Lower leg skin (tissue), 4 donors: Measurements from ENCODE around the gene RAPGEF4. TPM values are rescaled to one million over a fixed set of nuclear protein-coding genes. Genes with fewer than 3 reads are reported as not detected.

Experiments
- DNase-seq, 2 donors: peaks; one replicate each; pipeline ENCODE4 v3.0.0-alpha.2; 2019; ENCODE audit warnings: low spot score in 2 of 2
- H3K4me3 ChIP-seq: fragments of 200-600 bp; sonication (generic); 2 replicates; pipeline ENCODE4 v1.5.1; 2017; ENCODE audit warnings: mild to moderate bottlenecking, low read depth; ENCODE audit not compliant: poor library complexity, severe bottlenecking
- CTCF ChIP-seq, 3 donors: fragments of 450-650 bp; IDR thresholded peaks; one replicate each; pipeline ENCODE4 v1.5.1; 2016; ENCODE audit warnings: antibody characterized with exemption in 3 of 3, mild to moderate bottlenecking in 3 of 3, moderate library complexity in 2 of 3
- POLR2A ChIP-seq, 2 donors: fragments of 450-650 bp; IDR thresholded peaks; one replicate each; pipeline ENCODE4 v1.6.1; 2016 to 2017; ENCODE audit warnings: antibody characterized with exemption in 2 of 2, mild to moderate bottlenecking in 1 of 2, moderate library complexity in 1 of 2
- WGBS, 2 donors: methylation state at CpG; one replicate each; pipeline ENCODE4 v1.1.5; 2018; 5-methylcytosine and 5-hydroxymethylcytosine counted together
- intact Hi-C: fragments of 100-400 bp; cut with DNase I; formaldehyde crosslinking; loops from one replicate; pipeline ENCODE4 v1.15.0; 2023; ENCODE audit warnings: low total_unique reads
- total RNA-seq, 4 donors: library from RNA; depleted of rRNA; stranded (reverse); fragments of >200 nt; gene quantifications; one replicate each; pipeline ENCODE4 v1.1.0, GENCODE V29; 2016

RAPGEF4 gene
- total RNA-seq, 4 donors from 2014 or later: 15.5 to 25.8 (median 25.0) TPM

DNA sequence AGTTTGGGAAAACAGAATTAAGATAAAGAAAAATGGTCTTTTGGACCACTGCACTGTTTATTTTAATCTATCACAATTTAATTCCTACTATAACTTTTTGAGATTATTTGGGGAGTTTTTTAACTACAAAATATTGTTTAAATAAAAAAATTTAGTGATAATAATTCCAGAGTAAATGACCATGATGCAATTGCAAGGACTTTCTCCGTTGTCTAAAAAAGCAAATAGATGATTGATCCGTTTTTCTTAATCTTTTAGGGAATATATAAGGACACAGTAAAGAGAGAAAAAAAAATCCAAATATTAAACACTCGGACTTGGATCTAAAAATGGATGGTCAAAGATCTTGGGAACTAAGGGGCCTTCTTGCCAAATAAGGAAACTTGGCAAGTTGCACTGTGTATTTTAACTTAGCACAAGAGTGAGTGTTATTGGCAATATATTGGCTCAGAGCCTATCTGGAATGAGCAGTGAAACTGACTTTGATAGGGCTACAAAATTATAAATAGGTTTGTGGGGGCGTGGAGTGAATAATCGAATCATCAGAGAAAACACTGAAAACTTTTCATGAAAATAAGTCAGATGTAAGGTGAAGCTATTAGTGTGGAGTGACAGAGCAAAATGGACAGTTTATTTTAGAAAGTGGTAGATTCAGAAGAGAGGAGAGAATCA is 342.0 kb downstream of the RAPGEF4 start:
- TF ChIP-seq CTCF (IDR thresholded peaks at IDR 0.05): no peak
- no peak for TF ChIP-seq POLR2A (IDR thresholded peaks at IDR 0.05)
- no peak for DNase-seq
- H3K4me3 ChIP-seq: no peak overlapping the region
- intact Hi-C loops: no loop called here
- WGBS, 2 donors: 53 to 57% methylated on average over 5 of the region's 5 CpGs

DNA sequence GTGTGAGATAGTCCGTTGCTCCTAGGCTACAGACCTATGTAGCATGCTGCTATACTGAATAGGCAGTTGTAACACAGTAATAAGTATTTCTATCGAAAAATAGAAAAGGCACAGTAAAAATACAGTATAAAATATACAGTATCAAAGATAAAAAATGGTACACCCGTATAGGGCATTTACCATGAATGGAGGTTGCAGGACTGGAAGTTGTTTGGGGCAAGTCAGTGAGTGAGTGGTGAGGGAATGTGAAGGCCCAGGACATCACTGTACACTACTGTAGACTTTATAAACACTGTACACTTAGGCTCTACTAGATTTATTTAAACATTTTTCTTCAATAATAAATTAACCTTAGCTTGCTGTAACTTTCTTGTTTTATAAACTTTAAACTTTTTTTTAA is 343.5 kb downstream of the RAPGEF4 start:
- no peak for DNase-seq
- WGBS, 2 donors: 79 to 83% methylated on average over 3 of the region's 3 CpGs
- TF ChIP-seq CTCF (IDR thresholded peaks at IDR 0.05): no peak
- no peak for TF ChIP-seq POLR2A (IDR thresholded peaks at IDR 0.05)
- intact Hi-C loops: no loop called here
- no peak overlapping the region for H3K4me3 ChIP-seq

DNA sequence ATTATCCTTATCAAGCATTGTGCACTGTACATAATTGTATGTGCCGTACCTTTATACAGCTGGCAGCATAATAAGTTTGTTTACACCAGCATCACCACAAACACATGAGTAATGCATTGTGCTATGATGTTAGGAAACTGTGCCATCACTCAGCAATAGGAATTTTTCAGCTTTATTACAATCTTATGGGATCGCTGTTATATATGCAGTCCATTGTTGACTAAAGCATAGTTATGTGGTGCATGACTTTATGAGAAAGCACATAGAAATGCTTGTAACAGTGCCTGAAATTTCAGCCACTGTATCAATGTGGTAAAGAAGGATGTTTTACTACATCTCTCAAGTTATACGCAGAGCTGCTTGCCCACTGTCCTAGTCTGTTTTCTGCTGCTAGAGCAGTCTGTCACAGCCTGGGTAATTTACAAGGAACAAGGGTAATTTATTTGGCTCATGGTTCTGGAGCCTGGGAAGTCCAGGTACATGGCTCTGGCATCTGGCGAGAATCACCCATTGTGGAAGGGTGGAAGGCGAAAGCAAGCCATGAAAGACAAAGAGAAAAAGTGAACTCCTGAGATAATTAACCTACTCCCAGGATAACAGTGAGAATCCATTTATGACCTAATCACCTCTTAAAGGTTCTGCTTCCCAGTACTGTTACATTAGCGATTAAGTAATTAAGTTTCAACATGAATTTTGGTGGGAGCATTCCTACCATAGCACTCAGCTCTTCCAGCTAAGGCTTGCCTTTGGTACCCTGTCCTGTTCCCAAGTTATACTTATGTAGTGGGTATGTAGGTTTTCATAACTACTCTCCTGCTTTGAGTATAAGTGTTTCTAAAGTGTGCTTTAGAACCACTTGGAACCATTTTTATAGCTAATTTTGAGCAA is 344.6 kb downstream of the RAPGEF4 start:
- H3K4me3 ChIP-seq: no peak overlapping the region
- TF ChIP-seq POLR2A (IDR thresholded peaks at IDR 0.05) (no peak), CTCF (IDR thresholded peaks at IDR 0.05) (no peak)
- DNase-seq: no peak
- intact Hi-C loops: no loop called here
- 90 to 91% methylated on average over 6 of the region's 6 CpGs for WGBS, 2 donors

DNA sequence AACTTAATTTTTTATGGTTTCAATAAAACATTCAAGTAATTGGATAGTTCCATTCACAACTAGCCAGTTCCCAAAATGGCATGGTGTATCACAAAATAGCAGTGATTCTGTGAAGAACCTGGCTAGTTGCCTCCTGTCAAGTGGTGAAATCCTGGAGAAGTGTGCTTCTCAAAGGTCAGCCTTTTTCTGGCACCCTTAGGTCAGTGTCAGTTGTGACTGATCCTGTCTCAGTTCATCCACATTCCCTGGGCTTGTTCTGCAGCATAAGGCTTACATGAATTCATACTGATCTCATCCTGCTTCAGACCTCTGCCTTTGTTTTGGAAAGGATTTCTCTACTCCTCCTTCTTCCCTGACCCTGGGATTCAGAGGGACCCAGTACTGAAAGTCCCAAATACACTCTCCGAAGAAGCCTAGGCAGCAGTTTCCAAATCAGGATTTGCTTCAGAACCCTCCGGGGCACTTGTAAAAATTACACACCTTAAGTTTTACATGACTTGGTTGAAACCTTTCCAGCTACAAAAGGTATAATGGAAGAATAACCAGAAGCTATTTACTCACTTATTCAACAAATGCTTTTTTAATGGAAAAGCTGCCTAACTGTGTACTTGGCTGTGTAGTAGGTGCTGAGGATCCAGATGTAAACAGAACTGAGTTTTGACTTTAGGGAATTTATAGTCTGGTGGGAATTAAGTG is 351.0 kb downstream of the RAPGEF4 start:
- intact Hi-C loops: no loop called here
- no peak for TF ChIP-seq CTCF (IDR thresholded peaks at IDR 0.05)
- no peak for TF ChIP-seq POLR2A (IDR thresholded peaks at IDR 0.05)

GRCh38 chr2:173087214-173087581 is 351.6 kb downstream of the RAPGEF4 start:
- TF ChIP-seq POLR2A (IDR thresholded peaks at IDR 0.05): no peak
- TF ChIP-seq CTCF (IDR thresholded peaks at IDR 0.05): no peak
- intact Hi-C loops: no loop called here
- 39 to 47% methylated on average over 1 of the region's 1 CpG for WGBS, 2 donors
- no peak for DNase-seq
- no peak overlapping the region for H3K4me3 ChIP-seq

More for the DNA sequence above, 351.0 kb downstream of the RAPGEF4 start:
- DNase-seq: no peak
- 27 to 52% methylated on average over 2 of the region's 2 CpGs for WGBS, 2 donors
- no peak overlapping the region for H3K4me3 ChIP-seq
